Fibroblast of the conjunctiva (primary cell): ENCODE results near the gene SCYGR1.
"Not testable (repeated sequence)": the region's sequence is repeated elsewhere in the genome, so short reads cannot be mapped to it uniquely, and the experiment has no call there.

Experiments
- DNase-seq: peaks from one replicate; pipeline ENCODE4 v3.0.0-alpha.2; 2010; ENCODE audit warnings: low read depth

SCYGR1 gene, protein sequence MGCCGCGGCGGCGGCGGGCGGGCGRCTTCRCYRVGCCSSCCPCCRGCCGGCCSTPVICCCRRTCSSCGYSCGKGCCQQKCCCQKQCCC

DNA sequence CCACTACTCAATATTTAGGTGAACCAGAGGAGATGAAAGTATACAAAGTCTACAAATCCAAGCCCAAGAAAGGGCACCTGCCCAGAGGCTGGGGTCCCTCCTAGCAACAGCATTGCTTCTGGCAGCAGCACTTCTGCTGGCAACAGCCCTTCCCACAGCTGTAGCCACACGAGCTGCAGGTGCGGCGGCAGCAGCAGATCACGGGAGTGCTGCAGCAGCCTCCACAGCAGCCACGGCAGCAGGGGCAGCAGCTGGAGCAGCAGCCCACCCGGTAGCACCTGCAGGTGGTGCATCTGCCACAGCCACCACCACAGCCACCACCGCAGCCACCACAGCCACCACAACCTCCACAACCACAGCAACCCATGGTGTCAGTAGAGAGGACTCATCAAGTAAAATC, at the start of gene SCYGR1:
TSS of gene SCYGR1 (minus strand) at position 367 of the 400 bp plus-strand sequence. CDS start at position 367, 0 bp downstream.
- DNase-seq = not testable (repeated sequence)

DNA sequence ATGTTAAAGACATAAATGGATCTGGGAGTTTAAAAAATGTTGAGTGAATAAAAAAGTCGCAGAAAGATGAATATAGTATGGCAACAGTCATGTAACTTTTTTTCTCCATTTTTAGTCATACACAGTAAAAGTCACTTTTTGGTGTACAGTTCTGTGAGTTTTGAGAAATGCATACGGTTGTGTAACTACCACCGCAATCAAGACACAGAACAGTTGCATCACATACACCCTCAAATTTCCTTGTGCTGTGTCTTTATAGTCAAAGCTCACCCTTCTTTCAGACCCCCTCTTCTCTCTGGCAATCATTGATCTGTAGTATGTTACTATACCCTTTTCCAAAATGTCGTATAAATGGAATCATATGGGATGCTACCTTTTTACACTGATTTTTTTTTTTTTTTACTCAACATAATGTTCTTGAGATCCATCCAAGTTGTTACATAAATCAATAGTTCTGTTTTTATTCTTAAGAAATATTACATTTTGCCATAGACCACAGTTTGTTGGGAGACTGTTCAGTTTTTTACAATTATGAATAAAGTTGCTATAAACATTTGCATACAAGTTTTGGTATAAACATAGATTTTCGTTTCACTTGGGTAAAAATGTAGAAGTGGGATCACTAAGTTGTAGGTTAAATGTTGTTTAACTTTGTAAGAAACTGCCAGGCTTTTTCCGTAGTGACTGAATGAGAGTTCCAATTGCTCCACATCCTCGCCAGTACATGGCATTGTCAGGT, 48.9 kb upstream of the SCYGR1 start:
- DNase-seq = no peak

DNA sequence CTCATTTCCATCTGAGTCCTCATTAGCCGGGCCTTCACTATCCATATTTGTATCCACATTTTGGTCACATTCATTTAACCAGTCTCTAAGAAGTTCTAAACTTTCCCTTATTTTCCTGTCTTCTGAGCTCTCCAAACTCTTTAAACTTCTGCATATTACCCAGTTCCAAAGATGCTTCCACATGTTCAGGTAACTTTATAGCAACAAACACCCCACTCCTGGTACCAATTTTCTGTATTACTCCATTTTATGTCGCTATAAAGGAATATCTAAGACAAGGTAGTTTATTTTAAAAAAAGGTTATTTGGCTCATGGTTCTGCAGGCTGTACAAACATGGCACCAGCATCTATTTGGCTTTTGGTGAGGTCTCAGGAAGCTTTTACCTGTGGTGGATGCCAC, 45.4 kb upstream of the SCYGR1 start:
- DNase-seq = no peak

DNA sequence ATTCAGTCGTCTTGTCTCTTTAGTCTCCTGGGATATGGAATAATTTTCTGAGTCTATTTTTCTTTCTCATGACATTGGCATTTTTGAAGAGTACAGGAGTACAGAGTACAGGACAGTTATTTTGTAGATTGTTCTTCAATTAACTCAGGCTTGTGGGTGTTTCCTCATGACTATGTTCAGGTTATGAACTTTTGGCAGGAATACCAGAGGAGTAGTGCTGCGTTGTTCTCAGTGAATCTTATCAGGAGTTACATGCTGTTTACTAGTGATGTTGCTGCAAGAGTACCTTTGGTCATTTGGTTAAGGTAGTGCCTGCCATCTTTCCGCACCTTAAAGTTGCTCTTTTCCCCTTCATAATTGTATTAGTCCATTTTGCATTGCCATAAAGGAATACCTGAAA, 42.9 kb upstream of the SCYGR1 start:
- DNase-seq = no peak

DNA sequence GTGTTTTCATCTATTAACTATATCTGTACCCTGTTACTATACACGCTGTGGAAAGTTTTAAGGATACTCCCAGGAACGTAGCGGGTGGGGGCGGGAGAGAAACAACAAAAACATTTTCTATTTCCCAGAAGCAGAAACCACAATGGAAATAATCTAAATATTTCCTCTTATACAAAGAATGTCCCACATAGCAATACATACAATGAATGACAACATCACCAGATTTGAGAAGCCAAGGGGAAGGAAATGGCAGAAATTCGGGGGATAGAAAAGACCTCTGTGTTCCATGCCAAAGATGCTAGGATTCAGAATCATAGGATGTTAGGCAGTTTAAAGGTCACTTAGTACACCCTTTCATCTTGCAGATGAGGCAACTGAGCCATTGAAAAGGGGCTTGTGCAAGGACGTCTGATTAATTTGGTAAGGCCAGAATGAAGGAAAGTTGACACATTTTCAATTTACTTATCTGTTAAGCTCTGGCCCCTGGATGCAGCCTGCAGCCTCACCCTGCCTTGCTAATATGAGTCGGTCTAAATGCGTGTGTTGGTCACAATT, 41.1 kb upstream of the SCYGR1 start:
- DNase-seq = no peak

DNA sequence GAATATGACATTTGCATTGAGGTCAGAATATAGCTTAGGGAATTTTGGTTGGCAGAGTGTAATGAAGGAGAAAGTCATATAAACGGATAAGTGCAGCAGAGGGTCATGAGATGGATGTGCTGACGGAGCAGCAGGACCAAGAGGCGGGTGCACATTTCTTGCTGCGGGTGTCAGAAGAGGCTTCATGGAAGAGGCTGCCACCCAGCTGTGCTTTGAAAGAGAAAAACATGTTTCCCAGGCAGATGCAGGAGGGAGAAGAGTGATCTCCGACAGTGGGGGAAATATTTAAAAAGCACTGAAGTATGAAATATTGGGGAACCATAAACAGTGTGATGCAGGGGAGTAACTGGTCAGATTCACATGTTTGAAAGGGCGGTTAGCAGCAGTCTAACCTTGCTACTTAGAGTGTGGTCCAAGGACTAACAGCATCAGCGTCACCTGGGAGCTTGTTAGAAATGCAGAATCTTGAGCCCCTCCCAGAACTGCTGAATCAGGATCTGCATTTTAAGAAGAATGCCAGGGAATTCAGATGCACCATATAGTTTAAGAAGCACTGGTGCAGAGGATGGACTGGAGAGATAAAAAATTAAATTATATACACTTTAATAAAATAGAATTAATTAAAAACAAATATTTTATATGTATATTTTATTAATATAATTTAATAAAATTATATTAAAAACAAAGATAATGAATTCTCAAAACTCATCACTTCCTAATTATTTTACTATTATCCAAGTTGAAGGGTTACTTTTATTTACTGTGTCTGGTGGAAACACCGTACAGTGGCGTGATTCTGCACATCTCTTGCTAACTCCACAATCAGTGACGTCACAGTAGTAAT, 36.1 kb upstream of the SCYGR1 start:
- DNase-seq = no peak

DNA sequence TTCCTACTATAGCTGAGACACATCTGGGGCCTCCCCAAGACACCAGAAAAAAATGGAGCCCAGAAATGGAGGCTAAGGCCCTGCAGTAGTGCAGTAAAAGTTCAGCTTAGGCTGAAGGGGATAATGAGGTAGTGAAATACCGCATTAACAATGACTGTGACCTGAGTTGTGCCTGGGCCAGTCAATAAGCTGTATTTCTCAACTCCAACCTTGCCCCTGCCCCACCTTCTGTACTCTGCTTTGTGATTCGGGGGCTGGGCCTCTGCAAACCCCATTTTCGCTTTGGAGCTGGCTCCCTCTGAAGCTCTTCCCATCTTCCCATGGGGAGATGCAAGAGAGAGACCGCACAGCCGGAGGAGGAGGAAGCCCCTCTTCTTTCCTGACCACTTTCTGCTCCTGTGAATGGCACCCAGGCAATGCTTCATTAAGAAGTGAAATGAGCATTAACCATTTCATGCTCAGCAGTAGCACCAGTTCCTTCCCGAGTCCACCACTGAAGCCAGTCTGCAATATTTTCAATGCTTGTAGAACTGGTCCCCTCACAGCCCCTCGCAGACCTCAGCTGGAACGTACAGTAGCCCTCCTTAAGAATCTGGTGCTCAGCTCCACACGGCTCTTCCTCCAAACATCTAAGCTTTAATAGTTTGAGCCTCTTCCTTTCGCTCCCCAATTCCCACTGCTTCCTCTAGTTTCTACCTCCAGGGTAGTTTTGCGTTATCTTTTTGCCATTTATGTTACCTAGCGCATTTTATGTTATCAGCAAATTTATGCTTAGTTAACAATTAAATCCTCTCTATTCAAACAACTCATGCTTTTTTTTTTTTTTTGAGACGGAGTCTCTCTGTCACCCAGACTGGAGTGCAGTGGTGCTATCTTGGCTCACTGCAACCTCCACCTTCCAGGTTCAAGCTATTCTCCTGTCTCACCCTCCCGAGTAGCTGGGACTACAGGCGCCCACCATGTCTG, 32.6 kb upstream of the SCYGR1 start:
- no peak for DNase-seq

DNA sequence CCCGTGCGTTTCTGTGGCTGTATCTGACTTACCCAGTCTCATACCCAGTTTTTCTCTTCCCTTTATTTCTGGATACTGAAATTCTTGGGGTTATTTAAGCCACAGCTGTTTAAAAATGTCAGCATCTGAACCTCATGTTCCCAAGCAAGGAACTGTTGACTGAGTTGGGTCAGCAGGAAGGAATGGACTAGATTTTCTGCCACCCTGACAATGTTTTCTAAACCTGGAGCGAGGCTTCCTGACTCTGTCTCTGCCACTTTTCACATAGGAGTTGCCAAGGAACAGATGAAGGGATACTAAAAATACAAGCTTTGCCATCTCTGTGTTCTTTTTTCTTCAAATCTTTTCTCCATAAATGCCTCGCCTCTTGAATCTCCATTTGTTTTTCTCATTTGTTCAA, 29.0 kb upstream of the SCYGR1 start:
- no peak for DNase-seq

DNA sequence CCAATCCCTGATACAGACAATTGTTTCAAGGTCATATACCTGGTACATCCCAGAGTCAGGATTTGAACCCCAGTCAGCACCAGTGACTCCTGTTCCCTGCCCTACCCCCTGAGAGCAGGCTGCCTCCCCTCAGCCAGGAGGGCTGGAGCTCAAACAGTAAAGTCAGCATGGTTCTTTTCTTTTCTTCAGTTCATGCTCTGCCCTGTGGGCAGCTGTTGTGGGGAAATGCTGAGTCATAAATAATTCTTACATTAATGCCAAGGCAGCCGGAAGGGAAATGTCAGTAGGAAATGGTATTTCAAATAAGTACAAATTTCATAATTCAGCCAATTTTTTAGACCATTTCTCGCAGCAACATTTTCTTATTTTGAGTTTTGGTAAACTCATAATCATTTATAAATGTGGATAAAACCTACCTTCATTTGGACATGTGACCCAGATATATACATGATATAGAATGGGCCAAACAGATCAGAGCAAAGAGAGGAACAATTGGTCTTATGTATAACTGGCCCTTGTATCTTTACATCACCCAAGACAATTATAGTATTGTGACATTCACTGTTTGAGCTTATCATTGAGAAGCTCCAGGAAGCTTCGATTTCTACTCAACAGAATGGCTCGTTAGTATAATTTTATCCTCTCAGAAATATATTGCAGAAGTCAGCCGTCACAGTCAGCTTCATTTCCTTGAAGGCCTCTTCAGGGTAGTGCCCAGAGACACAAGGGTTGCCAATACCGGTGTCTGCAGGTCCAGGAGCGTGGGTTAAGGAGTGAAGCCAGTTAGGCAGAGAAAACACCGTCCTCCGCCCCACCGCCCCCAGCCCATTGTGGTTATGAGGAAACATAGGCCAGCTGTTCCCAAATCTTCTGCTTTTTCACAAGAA, 28.0 kb upstream of the SCYGR1 start:
- peak; percentile 73 for DNase-seq

DNA sequence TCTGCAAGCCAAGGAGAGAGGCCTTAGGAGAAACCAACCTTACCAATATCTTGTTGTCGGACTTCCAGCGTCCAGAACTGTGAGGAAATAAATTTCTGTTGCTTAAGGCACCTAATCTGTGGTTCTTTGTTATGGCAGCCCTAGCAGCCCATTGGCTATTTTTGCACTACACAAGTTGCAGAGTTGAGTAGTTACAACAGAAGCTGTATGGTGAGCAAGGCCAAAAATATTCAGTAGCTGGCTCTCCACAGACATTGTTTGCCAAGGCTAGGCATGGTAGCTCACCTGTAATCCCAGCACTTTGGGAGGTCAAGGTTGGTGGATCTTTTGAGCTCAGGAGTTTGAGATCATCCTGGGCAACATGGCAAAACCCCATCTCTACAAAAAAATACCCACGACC, 27.1 kb upstream of the SCYGR1 start:
- no peak for DNase-seq

DNA sequence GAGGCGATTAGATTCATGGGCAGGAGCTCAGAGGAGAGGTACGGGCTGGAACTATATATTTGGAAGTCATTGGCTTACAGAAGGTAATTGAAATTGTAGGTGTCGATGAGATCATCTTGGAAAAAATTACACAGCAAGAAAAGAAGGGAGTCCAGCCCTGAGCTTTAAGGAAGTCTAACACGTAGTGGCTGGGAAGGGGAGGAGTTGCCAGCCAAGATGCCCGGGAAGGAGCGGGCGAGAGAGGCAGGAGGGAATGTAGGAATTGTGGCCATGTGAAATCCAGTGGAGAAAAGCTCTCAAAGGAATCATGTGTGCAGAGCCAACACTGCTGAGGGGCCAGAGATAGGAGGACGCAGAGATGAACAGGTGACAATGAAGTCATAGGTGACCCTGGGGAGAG, 25.6 kb upstream of the SCYGR1 start:
- no peak for DNase-seq

DNA sequence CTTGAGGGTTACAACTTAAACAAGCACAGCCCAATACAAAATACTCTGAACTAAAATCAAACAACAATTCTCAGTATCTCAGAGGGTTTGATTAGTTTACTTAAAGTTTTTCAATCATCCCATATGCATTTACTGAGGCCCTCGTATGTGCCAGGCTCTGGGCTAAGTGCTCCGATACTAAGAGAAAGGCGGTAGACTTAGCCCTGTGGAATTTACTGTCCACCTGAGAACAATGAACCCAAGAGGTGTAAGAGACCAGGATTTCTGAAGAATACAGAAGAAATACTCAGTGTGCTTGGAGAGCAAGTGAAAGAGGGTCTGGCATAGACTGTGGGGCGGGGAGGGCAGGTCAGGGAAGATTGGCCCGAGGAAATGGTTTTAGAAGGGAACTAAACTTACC, 25.1 kb upstream of the SCYGR1 start:
- no peak for DNase-seq

DNA sequence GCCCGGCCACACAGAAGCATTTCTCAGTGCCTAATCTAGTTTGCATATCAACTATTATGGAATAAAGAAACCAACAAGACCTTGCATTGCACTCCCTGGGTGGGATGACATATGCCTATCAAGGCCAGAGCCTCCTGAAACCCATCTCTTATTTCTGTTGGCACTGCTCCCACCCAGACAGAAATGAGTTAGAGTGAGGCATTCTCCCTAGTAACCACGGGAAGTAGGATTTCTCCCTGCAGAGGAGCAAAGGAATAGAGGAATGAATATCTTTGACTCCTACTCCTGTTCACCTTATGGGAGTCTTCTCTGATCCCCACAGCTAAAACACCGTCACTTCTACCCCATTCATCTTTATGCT, 24.2 kb upstream of the SCYGR1 start:
- DNase-seq = no peak

DNA sequence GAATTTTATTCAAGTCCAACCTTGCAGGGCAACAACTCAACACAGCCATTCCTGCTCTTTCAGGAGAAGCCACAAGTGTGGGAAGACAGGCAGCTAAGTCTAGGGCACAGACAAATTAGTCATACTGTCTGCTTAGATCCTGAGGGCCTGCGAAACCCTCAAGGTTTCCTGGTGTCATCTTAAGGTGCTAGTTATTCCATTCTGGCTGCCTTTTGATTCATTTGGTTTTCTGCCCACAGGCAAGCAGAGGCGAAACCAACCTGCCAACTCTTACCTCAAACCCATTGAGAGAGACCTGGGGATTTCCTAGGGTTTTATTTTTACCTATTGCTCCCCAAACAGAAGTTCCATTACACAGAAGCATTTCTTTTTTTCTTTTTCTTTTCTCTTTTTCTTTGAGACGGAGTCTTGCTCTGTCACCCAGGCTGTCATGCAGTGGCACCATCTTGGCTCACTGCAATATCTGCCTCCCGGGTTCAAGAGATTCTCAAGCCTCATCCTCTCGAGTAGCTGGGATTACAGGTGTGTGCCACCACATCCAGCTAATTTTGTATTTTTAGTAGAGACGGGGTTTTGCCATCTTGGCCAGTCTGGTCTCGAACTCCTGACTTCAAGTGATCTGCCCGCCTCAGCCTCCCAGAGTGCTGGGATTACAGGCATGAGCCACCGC, 23.7 kb upstream of the SCYGR1 start:
- no peak for DNase-seq

DNA sequence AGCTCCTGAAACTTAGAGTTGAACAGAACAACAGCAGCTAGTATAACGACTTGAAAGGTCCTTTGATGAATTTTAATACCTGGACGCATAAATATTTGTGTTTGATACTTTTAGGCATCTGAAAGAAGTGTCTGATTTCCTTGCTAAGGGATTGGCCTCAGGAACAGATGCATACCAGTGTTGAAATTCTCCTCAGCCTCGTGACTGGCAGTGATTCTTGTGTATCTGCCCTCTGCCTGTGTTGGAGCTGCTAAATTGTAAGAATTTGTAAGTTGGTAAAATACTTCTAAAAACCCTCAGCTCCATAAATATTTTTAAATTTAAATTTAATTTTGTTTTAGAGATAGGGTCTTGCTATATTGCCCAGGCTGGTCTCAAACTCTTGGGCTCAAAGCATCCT, 22.4 kb upstream of the SCYGR1 start:
- no peak for DNase-seq

DNA sequence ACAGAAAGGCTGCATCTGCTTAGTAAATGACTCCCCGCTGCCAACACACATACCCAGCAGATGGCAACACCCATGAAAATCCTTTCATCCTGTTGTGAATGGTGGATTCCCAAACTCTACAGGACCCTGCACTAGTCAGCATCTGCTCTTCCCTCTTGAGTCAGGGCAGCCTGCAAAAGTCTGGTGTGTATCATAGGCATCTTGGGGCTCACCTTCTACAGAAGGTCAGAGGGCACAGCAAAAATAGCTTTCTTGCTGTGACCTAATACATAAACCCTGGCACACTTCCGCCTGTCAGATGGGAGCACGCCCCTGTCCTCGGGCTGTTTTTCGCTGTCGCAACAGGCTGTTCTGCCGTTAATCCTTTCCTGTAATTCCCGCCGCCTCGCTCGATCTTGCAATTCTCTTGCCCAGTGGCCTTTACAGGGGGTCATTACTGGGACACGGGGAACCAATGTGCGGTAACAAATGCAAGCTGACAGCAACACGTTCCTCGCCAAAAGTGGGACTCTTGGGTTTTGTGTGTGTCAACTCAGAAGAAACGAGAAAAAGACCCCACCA, 19.9 kb upstream of the SCYGR1 start:
- peak; percentile 60 for DNase-seq

DNA sequence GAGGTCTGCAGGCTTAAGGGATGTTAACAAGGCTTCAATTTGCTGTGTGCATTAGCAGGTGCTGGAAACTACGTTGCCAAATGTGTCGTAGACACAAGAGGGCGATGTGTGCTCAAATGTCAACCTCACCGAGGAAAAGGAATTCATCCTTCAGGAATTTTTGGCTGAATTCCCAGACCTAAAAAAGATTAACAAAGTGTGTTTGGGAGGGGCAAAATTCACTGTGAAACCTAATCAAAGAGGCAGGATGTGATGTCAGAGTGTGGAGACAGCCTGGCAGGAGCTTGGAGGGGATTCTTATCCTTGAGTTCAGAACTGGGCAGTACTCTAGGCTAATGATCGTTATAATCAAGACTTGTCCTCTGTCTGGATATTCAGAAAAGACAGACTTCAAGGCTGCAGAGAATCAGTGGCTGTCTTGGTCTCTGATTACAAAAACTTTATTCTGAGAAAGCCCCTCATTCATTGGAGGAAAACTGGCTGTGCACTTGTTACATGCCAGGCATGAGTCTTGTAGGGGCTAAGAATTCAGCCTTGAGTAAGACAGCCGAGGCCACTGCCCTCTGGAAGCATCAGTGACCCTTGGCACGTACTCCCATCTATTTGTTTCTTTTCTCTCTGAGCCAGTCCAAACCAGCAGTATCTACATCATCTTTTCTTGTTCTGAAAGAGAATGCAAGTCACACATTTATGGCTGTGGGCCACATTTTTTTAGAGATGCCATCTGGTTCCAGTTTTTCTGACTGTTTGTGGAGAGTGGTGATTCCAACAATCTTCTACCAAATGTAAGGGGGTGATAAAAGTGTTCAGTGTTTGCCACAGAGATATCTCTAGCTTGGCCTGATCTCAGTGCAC, 18.7 kb upstream of the SCYGR1 start:
- peak; percentile 92 for DNase-seq

DNA sequence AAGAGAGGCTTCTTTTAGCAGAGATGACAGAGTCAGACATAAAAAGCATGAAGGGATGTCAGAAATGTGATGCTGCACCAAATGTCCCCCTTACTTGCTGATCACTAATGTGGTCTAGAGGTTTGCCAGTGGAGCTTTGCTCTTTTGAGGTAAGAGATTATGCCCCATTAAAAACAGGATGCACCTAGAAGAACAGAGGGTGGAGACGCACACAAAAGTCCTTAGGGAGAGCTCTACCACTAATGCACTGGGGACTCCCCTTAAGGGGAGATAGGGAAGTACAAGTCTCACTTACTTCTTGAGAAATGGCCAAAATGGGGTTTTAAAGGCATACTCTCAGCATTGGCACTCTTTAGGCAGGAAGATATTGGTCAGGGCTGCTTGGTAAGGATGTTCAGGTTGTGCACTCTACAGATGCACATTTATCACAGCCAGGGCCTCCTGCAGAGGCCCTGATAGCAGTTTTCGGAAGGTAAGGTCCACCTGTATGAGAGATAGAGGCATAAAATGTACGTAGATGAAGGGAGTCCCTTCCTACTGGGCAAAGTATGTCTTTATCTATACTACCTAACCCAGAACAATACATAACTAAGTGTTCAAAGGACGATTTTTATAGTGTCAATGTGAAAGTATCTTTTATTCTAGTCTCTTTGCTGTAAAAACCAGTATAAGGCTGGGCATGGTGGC, 17.0 kb upstream of the SCYGR1 start:
- DNase-seq = no peak
